HL-60 (cell line): ENCODE data around the gene CDK5RAP1.
A peak's percentile ranks its signal among the peaks of the same experiment; 100 is the strongest.

Source experiments
- DNase-seq, 2 experiments: peaks; one replicate each; pipeline ENCODE4 v3.0.0-alpha.2; 2010 to 2020; ENCODE audit warnings: low read depth in 1 of 2, low spot score in 1 of 2
- H3K27ac ChIP-seq: fragments of 250-450 bp; sonication (Bioruptor Pico); replicated peaks from 2 replicates; pipeline ENCODE4 v1.5.1; 2020; ENCODE audit warnings: mild to moderate bottlenecking, moderate library complexity
- H3K27me3 ChIP-seq: fragments of 250-450 bp; sonication (Bioruptor Pico); 2 replicates; pipeline ENCODE4 v1.5.1; 2021; ENCODE audit warnings: mild to moderate bottlenecking, moderate library complexity; ENCODE audit not compliant: insufficient read depth, poor library complexity, severe bottlenecking
- H3K4me3 ChIP-seq: replicated peaks from 2 replicates; pipeline ENCODE4 v1.5.1; 2011; ENCODE audit warnings: mild to moderate bottlenecking, control low read depth, low read length; ENCODE audit not compliant: insufficient read depth
- GABPA ChIP-seq: IDR thresholded peaks from 2 replicates; pipeline ENCODE4 v1.6.1; 2012; ENCODE audit warnings: low read depth
- POLR2AphosphoS5 ChIP-seq: IDR thresholded peaks from 2 replicates; pipeline ENCODE4 v1.6.1; 2012; ENCODE audit warnings: low read depth
- SPI1 ChIP-seq: IDR thresholded peaks from 2 replicates; pipeline ENCODE4 v1.6.1; 2012; ENCODE audit warnings: low read depth, mild to moderate bottlenecking, borderline replicate concordance
- TF ChIP-seq, protein P1 (sequence below): IDR thresholded peaks from 2 replicates; pipeline ENCODE4 v1.6.1; 2012; ENCODE audit warnings: low read depth; ENCODE audit not compliant: insufficient replicate concordance
- TF ChIP-seq, protein P2 (sequence below): IDR thresholded peaks from one replicate; pipeline ENCODE4 v1.5.1; 2011; ENCODE audit warnings: low read length, control low read depth, inconsistent platforms; ENCODE audit not compliant: insufficient read depth

The CDK5RAP1 gene

GRCh38 chr20:33444797-33445560, 43.7 kb upstream of the CDK5RAP1 start:
- peaks cover 5% of the 10 kb centered on the region for H3K27me3 ChIP-seq
- DNase-seq: no peak
- no peak overlapping the region for H3K27ac ChIP-seq
- no peak overlapping the region for H3K4me3 ChIP-seq
- TF ChIP-seq SPI1: no peak
- TF ChIP-seq GABPA: no peak
- TF ChIP-seq, protein P1, sequence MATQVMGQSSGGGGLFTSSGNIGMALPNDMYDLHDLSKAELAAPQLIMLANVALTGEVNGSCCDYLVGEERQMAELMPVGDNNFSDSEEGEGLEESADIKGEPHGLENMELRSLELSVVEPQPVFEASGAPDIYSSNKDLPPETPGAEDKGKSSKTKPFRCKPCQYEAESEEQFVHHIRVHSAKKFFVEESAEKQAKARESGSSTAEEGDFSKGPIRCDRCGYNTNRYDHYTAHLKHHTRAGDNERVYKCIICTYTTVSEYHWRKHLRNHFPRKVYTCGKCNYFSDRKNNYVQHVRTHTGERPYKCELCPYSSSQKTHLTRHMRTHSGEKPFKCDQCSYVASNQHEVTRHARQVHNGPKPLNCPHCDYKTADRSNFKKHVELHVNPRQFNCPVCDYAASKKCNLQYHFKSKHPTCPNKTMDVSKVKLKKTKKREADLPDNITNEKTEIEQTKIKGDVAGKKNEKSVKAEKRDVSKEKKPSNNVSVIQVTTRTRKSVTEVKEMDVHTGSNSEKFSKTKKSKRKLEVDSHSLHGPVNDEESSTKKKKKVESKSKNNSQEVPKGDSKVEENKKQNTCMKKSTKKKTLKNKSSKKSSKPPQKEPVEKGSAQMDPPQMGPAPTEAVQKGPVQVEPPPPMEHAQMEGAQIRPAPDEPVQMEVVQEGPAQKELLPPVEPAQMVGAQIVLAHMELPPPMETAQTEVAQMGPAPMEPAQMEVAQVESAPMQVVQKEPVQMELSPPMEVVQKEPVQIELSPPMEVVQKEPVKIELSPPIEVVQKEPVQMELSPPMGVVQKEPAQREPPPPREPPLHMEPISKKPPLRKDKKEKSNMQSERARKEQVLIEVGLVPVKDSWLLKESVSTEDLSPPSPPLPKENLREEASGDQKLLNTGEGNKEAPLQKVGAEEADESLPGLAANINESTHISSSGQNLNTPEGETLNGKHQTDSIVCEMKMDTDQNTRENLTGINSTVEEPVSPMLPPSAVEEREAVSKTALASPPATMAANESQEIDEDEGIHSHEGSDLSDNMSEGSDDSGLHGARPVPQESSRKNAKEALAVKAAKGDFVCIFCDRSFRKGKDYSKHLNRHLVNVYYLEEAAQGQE: no peak
- no peak for TF ChIP-seq POLR2AphosphoS5
- TF ChIP-seq, protein P2, sequence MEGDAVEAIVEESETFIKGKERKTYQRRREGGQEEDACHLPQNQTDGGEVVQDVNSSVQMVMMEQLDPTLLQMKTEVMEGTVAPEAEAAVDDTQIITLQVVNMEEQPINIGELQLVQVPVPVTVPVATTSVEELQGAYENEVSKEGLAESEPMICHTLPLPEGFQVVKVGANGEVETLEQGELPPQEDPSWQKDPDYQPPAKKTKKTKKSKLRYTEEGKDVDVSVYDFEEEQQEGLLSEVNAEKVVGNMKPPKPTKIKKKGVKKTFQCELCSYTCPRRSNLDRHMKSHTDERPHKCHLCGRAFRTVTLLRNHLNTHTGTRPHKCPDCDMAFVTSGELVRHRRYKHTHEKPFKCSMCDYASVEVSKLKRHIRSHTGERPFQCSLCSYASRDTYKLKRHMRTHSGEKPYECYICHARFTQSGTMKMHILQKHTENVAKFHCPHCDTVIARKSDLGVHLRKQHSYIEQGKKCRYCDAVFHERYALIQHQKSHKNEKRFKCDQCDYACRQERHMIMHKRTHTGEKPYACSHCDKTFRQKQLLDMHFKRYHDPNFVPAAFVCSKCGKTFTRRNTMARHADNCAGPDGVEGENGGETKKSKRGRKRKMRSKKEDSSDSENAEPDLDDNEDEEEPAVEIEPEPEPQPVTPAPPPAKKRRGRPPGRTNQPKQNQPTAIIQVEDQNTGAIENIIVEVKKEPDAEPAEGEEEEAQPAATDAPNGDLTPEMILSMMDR: no peak

GRCh38 chr20:33443512-33444239, 42.4 kb upstream of the CDK5RAP1 start, which contains the start of gene SNTA1:
Gene SNTA1 (minus strand): TSS chr20:33443763. CDS start chr20:33443620, 143 bp downstream.
- TF ChIP-seq, protein P2: no peak
- TF ChIP-seq SPI1: no peak
- TF ChIP-seq, protein P1: no peak
- TF ChIP-seq POLR2AphosphoS5: no peak
- no peak for TF ChIP-seq GABPA
- H3K4me3 ChIP-seq: peak within 1 kb of the TSS; percentile 84
- 0 out of 2 replicates have a peak within 1 kb of the TSS, but pooled peaks have one; percentile 30 for H3K27ac ChIP-seq

DNA sequence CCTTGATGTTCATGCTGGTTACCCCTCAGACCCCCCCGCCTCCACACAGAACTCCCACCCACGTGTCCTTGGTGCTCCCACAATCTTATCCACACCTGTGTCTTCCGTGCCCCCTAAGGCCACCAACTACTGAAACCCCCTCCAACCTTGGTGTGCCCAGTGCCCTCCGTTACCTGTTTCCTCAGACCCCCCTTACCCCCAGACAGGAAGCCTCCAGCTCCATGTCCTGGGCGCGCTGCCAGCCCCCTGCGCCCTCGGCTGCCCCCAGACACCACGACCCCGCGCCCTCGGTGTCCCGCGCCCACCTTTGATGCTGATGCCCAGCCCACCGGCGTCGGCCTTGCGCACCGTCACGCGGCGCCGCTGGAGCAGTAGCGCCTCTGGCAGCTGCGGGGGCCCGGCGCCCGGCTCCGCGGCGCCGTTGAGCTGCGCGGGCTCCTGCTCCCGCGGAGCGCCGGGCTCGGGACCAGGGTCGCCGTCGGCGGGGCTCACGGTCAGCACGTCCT, 41.7 kb upstream of the CDK5RAP1 start:
- no peak for DNase-seq
- no peak overlapping the region for H3K27ac ChIP-seq
- TF ChIP-seq POLR2AphosphoS5: no peak
- TF ChIP-seq, protein P2: no peak
- no peak for TF ChIP-seq SPI1
- TF ChIP-seq, protein P1: no peak
- TF ChIP-seq GABPA: no peak

More at GRCh38 chr20:33443512-33444239, 42.4 kb upstream of the CDK5RAP1 start, which contains the start of gene SNTA1:
- peaks cover 5% of the 10 kb centered on the region for H3K27me3 ChIP-seq
- DNase-seq: peak; percentile 62 to 77

More for the DNA sequence above, 41.7 kb upstream of the CDK5RAP1 start:
- H3K4me3 ChIP-seq: peak overlapping the region; percentile 84
- peaks cover 5% of the 10 kb centered on the region for H3K27me3 ChIP-seq
